Measurements from ENCODE around the gene ARL6IP5. TPM values are rescaled to one million over a fixed set of nuclear protein-coding genes. Genes with fewer than 3 reads are reported as not detected.

Gene ARL6IP5
- total RNA-seq, 1 experiment from 2014 or later, result 30.0 TPM

DNA sequence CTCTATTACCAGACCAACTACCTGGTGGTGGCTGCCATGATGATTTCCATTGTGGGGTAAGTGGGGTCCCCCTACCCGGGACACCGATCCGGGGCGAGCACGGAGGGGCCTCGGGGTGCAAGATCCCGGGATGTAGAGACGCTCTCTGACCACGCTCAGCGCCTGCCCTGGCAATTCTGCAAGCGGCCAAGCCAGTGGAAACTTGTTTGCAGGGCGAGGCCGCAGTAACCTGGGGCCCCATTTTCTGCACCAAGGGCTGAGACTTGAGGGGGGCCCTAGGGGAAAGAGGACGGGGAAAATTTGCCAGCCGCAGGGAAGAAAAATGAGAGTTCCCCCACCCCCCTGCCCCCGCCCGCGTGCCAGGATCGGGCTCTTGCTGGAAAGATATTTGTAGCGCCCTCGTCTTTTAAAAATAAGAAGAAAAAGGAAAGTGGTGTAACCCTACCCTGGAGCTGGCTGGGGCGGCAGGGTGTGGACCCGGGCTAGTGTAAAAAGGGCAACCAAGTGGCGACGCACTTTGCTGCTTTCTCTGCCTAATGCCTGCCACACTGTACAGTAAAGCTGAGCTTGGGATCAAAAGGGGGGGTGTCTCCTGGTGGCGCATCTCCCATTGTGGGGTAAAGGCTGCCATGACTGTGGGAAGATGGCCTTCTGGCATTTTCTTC, 563 bp downstream of the ARL6IP5 start:
- POLR2A ChIA-PET, result interaction anchor here (1.1 to 1.8 kb wide), 3 partner anchors 12 to 33 kb away, joined by 3 to 5 read pairs (median 3); no protein-coding TSS in a partner anchor
- no peaks in the 10 kb centered on the region for H3K36me3 ChIP-seq (ENCODE audit: control insufficient read depth in 1 of 2, insufficient read depth in 2 of 2, low read length in 2 of 2)
- no peaks in the 10 kb centered on the region for H3K9me3 ChIP-seq (ENCODE audit: control insufficient read depth in 1 of 2, insufficient read depth in 1 of 2, low read depth in 1 of 2, low read length in 2 of 2)
- no peaks in the 10 kb centered on the region for H3K27me3 ChIP-seq (ENCODE audit: insufficient read depth, low read length)
- H3K27ac ChIP-seq (ENCODE audit: low read depth, low read length), result peak overlapping the region; percentile 70
- ATAC-seq (peak; percentile 12), DNase-seq (ENCODE audit: low read depth, low spot score) (no peak)
- TF ChIP-seq, protein P1, sequence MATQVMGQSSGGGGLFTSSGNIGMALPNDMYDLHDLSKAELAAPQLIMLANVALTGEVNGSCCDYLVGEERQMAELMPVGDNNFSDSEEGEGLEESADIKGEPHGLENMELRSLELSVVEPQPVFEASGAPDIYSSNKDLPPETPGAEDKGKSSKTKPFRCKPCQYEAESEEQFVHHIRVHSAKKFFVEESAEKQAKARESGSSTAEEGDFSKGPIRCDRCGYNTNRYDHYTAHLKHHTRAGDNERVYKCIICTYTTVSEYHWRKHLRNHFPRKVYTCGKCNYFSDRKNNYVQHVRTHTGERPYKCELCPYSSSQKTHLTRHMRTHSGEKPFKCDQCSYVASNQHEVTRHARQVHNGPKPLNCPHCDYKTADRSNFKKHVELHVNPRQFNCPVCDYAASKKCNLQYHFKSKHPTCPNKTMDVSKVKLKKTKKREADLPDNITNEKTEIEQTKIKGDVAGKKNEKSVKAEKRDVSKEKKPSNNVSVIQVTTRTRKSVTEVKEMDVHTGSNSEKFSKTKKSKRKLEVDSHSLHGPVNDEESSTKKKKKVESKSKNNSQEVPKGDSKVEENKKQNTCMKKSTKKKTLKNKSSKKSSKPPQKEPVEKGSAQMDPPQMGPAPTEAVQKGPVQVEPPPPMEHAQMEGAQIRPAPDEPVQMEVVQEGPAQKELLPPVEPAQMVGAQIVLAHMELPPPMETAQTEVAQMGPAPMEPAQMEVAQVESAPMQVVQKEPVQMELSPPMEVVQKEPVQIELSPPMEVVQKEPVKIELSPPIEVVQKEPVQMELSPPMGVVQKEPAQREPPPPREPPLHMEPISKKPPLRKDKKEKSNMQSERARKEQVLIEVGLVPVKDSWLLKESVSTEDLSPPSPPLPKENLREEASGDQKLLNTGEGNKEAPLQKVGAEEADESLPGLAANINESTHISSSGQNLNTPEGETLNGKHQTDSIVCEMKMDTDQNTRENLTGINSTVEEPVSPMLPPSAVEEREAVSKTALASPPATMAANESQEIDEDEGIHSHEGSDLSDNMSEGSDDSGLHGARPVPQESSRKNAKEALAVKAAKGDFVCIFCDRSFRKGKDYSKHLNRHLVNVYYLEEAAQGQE (IDR thresholded peaks at IDR 0.05; ENCODE audit: low read depth), result no peak
- no peak for TF ChIP-seq POLR2AphosphoS5 (IDR thresholded peaks at IDR 0.05; ENCODE audit: low read depth, low read length)
- TF ChIP-seq, protein P2, sequence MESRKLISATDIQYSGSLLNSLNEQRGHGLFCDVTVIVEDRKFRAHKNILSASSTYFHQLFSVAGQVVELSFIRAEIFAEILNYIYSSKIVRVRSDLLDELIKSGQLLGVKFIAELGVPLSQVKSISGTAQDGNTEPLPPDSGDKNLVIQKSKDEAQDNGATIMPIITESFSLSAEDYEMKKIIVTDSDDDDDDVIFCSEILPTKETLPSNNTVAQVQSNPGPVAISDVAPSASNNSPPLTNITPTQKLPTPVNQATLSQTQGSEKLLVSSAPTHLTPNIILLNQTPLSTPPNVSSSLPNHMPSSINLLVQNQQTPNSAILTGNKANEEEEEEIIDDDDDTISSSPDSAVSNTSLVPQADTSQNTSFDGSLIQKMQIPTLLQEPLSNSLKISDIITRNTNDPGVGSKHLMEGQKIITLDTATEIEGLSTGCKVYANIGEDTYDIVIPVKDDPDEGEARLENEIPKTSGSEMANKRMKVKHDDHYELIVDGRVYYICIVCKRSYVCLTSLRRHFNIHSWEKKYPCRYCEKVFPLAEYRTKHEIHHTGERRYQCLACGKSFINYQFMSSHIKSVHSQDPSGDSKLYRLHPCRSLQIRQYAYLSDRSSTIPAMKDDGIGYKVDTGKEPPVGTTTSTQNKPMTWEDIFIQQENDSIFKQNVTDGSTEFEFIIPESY (IDR thresholded peaks at IDR 0.05; ENCODE audit: extremely low read depth, insufficient replicate concordance, low read length), result no peak
- no peak for TF ChIP-seq ZNF274 (IDR thresholded peaks at IDR 0.05; ENCODE audit: low read depth, low read length)
- no peak for TF ChIP-seq JUND (IDR thresholded peaks at IDR 0.05)
- no peak for TF ChIP-seq ELF1 (IDR thresholded peaks at IDR 0.05; ENCODE audit: borderline replicate concordance, low read depth)
- TF ChIP-seq CBX3 (IDR thresholded peaks at IDR 0.05; ENCODE audit: low read depth), result no peak
- no peak for TF ChIP-seq SRF (IDR thresholded peaks at IDR 0.05; ENCODE audit: low read depth)
- TF ChIP-seq, protein P3, sequence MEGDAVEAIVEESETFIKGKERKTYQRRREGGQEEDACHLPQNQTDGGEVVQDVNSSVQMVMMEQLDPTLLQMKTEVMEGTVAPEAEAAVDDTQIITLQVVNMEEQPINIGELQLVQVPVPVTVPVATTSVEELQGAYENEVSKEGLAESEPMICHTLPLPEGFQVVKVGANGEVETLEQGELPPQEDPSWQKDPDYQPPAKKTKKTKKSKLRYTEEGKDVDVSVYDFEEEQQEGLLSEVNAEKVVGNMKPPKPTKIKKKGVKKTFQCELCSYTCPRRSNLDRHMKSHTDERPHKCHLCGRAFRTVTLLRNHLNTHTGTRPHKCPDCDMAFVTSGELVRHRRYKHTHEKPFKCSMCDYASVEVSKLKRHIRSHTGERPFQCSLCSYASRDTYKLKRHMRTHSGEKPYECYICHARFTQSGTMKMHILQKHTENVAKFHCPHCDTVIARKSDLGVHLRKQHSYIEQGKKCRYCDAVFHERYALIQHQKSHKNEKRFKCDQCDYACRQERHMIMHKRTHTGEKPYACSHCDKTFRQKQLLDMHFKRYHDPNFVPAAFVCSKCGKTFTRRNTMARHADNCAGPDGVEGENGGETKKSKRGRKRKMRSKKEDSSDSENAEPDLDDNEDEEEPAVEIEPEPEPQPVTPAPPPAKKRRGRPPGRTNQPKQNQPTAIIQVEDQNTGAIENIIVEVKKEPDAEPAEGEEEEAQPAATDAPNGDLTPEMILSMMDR (IDR thresholded peaks at IDR 0.05 in 2 of 3, conservative IDR thresholded peaks at IDR 0.05 in 1 of 3; ENCODE audit: borderline replicate concordance in 1 of 3, insufficient read depth in 1 of 3, low read depth in 2 of 3, low read length in 2 of 3), result no peak
- no peak for TF ChIP-seq SIN3A (IDR thresholded peaks at IDR 0.05; ENCODE audit: low read depth)
- no peak for TF ChIP-seq POLR2A (IDR thresholded peaks at IDR 0.05; ENCODE audit: borderline replicate concordance, extremely low read depth, insufficient read depth, insufficient read length)
- TF ChIP-seq, protein P4, sequence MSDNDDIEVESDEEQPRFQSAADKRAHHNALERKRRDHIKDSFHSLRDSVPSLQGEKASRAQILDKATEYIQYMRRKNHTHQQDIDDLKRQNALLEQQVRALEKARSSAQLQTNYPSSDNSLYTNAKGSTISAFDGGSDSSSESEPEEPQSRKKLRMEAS (IDR thresholded peaks at IDR 0.05), result 0 out of 2 replicates have a peak, but pooled peaks have one; percentile 6
- TF ChIP-seq YY1 (IDR thresholded peaks at IDR 0.05; ENCODE audit: extremely low read depth, insufficient replicate concordance, low read depth, low read length), result peak; percentile 37
- no peak for TF ChIP-seq EZH2phosphoT487 (IDR thresholded peaks at IDR 0.05; ENCODE audit: borderline replicate concordance)
- TF ChIP-seq SP1 (IDR thresholded peaks at IDR 0.05; ENCODE audit: low read depth), result no peak
- TF ChIP-seq RAD21 (IDR thresholded peaks at IDR 0.05; ENCODE audit: low read depth), result no peak
- no peak for TF ChIP-seq EGR1 (IDR thresholded peaks at IDR 0.05; ENCODE audit: low read depth)
- 0 out of 2 replicates have a peak, but pooled peaks have one; percentile 19 for TF ChIP-seq ZFX (IDR thresholded peaks at IDR 0.05)
- H2AFZ ChIP-seq (ENCODE audit: low read depth, low read length, poor library complexity, severe bottlenecking), result no peak overlapping the region
- CTCF ChIA-PET, result interaction anchor here (0.6 kb wide), 1 partner anchor 100 kb away, joined by 3 read pairs; no protein-coding TSS in a partner anchor
- intact Hi-C loops (cut with micrococcal nuclease), result no loop called here
- RAD21 ChIA-PET (ENCODE audit: low non-redundant PET in 1 of 2, low total read pairs in 2 of 2, uncharacterized antibody in 2 of 2, unreplicated experiment in 2 of 2), result no interaction called here
- H3K79me2 ChIP-seq (ENCODE audit: insufficient read depth, low read length), result peaks cover 38% of the 10 kb centered on the region
- H4K20me1 ChIP-seq (ENCODE audit: insufficient read depth), result no peaks in the 10 kb centered on the region
- BruUV-seq (replicated peaks), result TSS peak; percentile 39
- peak overlapping the region; percentile 77 for H3K9ac ChIP-seq (ENCODE audit: low read length)
- peak overlapping the region; percentile 80 to 84 for H3K4me3 ChIP-seq (replicated peaks in 1 of 2; ENCODE audit: low read depth in 1 of 2, low read length in 2 of 2)
- H3K9me2 ChIP-seq (ENCODE audit: insufficient read depth), result no peaks in the 10 kb centered on the region
- peak overlapping the region; percentile 85 for H3K4me2 ChIP-seq (ENCODE audit: low read length)
- peaks cover 39 to 84% of the 10 kb centered on the region in 2 experiments for H3K4me1 ChIP-seq (ENCODE audit: control insufficient read depth in 1 of 2, insufficient read depth in 2 of 2, low read length in 2 of 2)

Data from HCT116 (cell line).